Measurements from ENCODE around the gene CPS1. TPM values are rescaled to one million over a fixed set of nuclear protein-coding genes. Genes with fewer than 3 reads are reported as not detected.

The CPS1 gene
- total RNA-seq, 2 donors from 2014 or later = 2.9 to 4.9 TPM

- Histone ChIP-seq H3K4me3 (no peak overlapping the region), H3K36me3 (replicated peaks in 1 of 2; ENCODE audit: insufficient read depth in 1 of 2, low read depth in 2 of 2) (no peaks in the 10 kb centered on the region), H3K4me1 (no peaks in the 10 kb centered on the region), H3K9me3 (no peaks in the 10 kb centered on the region), H3K27me3 (no peaks in the 10 kb centered on the region), H3K27ac (no peak overlapping the region)
- DNase-seq (no peak), ATAC-seq (no peak)
- TF ChIP-seq CTCF (IDR thresholded peaks at IDR 0.05) = no peak
- intact Hi-C loops (cut with DNase I) = no loop called here
- WGBS, 2 donors = 80% methylated on average over 3 of the region's 3 CpGs
These were observed 24.9 kb upstream of the CPS1 start for GRCh38 chr2:210531482-210531881.

GRCh38 chr2:210533389-210533788, 23.0 kb upstream of the CPS1 start:
- intact Hi-C loops (cut with DNase I) = no loop called here

GRCh38 chr2:210534879-210535278, 21.5 kb upstream of the CPS1 start:
- TF ChIP-seq CTCF (IDR thresholded peaks at IDR 0.05) = no peak
- TF ChIP-seq POLR2A (IDR thresholded peaks at IDR 0.05) = no peak
- no peak for DNase-seq

More at GRCh38 chr2:210533389-210533788, 23.0 kb upstream of the CPS1 start:
- H3K27me3 ChIP-seq = no peaks in the 10 kb centered on the region
- no peak overlapping the region for H3K4me3 ChIP-seq
- H3K4me1 ChIP-seq = peaks cover 9% of the 10 kb centered on the region
- no peaks in the 10 kb centered on the region for H3K36me3 ChIP-seq (replicated peaks in 1 of 2; ENCODE audit: insufficient read depth in 1 of 2, low read depth in 2 of 2)
- ATAC-seq (no peak), DNase-seq (no peak)
- no peaks in the 10 kb centered on the region for H3K9me3 ChIP-seq
- no peak overlapping the region for H3K27ac ChIP-seq
- TF ChIP-seq POLR2A (IDR thresholded peaks at IDR 0.05) (no peak), CTCF (IDR thresholded peaks at IDR 0.05) (no peak)
- WGBS, 2 donors = 76 to 77% methylated on average over 2 of the region's 2 CpGs

GRCh38 chr2:210536973-210537650, 19.3 kb upstream of the CPS1 start:
- intact Hi-C loops (cut with DNase I) = no loop called here
- H3K36me3 ChIP-seq (replicated peaks in 1 of 2; ENCODE audit: insufficient read depth in 1 of 2, low read depth in 2 of 2) = no peaks in the 10 kb centered on the region
- DNase-seq = no peak
- no peaks in the 10 kb centered on the region for H3K9me3 ChIP-seq
- TF ChIP-seq CTCF (IDR thresholded peaks at IDR 0.05) (no peak), POLR2A (IDR thresholded peaks at IDR 0.05) (no peak)
- peaks cover 42% of the 10 kb centered on the region for H3K4me1 ChIP-seq
- H3K4me3 ChIP-seq = no peak overlapping the region
- no peak overlapping the region for H3K27ac ChIP-seq
- H3K27me3 ChIP-seq = no peaks in the 10 kb centered on the region
- 53 to 69% methylated on average over 2 of the region's 2 CpGs for WGBS, 2 donors
- ATAC-seq = no peak

More at GRCh38 chr2:210534879-210535278, 21.5 kb upstream of the CPS1 start:
- no peaks in the 10 kb centered on the region for H3K27me3 ChIP-seq
- H3K27ac ChIP-seq = no peak overlapping the region
- 82 to 91% methylated on average over 1 of the region's 1 CpG for WGBS, 2 donors
- H3K4me3 ChIP-seq = no peak overlapping the region
- no peak for ATAC-seq
- H3K4me1 ChIP-seq = peaks cover 20% of the 10 kb centered on the region
- intact Hi-C loops (cut with DNase I) = no loop called here
- no peaks in the 10 kb centered on the region for H3K9me3 ChIP-seq
- H3K36me3 ChIP-seq (replicated peaks in 1 of 2; ENCODE audit: insufficient read depth in 1 of 2, low read depth in 2 of 2) = no peaks in the 10 kb centered on the region

- no peaks in the 10 kb centered on the region for H3K9me3 ChIP-seq
- WGBS, 2 donors = 82 to 85% methylated on average over 2 of the region's 2 CpGs
- no peak for ATAC-seq
- no peak for DNase-seq
- H3K27ac ChIP-seq = peak overlapping the region in 1 of 4 donors; percentile 68
- no peak overlapping the region for H3K4me3 ChIP-seq
- H3K4me1 ChIP-seq = peaks cover 42% of the 10 kb centered on the region
- no peak for TF ChIP-seq POLR2A (IDR thresholded peaks at IDR 0.05)
- TF ChIP-seq CTCF (IDR thresholded peaks at IDR 0.05) = no peak
- intact Hi-C loops (cut with DNase I) = no loop called here
- no peaks in the 10 kb centered on the region for H3K27me3 ChIP-seq
- no peaks in the 10 kb centered on the region for H3K36me3 ChIP-seq (replicated peaks in 1 of 2; ENCODE audit: insufficient read depth in 1 of 2, low read depth in 2 of 2)
These were observed 17.4 kb upstream of the CPS1 start for GRCh38 chr2:210539035-210539434.
